HUES48 (cell line): Measurements from ENCODE around the gene CSK.
"Not testable (repeated sequence)": the region's sequence is repeated elsewhere in the genome, so short reads cannot be mapped to it uniquely, and the experiment has no call there.

Experiments used
- H3K27ac ChIP-seq: one replicate; pipeline ENCODE4 v1.7.0; 2013; ENCODE audit warnings: low read depth, low read length, inconsistent platforms
- H3K27me3 ChIP-seq: 2 replicates; pipeline ENCODE4 v1.6.1; 2013; ENCODE audit warnings: mild to moderate bottlenecking, low read length; ENCODE audit not compliant: control insufficient read depth, insufficient read depth
- H3K36me3 ChIP-seq: 2 replicates; pipeline ENCODE4 v1.6.1; 2013; ENCODE audit warnings: low read length; ENCODE audit not compliant: control insufficient read depth, insufficient read depth
- H3K4me1 ChIP-seq: 2 replicates; pipeline ENCODE4 v1.6.1; 2013; ENCODE audit warnings: mild to moderate bottlenecking, low read length; ENCODE audit not compliant: control insufficient read depth, insufficient read depth
- H3K4me3 ChIP-seq: 2 replicates; pipeline ENCODE4 v1.5.1; 2013; ENCODE audit warnings: mild to moderate bottlenecking, low read depth, low read length
- H3K9ac ChIP-seq: 2 replicates; pipeline ENCODE4 v1.6.1; 2013; ENCODE audit warnings: mild to moderate bottlenecking, low read depth, low read length, moderate library complexity
- H3K9me3 ChIP-seq: 2 replicates; pipeline ENCODE4 v1.6.1; 2013; ENCODE audit warnings: low read length; ENCODE audit not compliant: control insufficient read depth, insufficient read depth

Gene CSK

DNA sequence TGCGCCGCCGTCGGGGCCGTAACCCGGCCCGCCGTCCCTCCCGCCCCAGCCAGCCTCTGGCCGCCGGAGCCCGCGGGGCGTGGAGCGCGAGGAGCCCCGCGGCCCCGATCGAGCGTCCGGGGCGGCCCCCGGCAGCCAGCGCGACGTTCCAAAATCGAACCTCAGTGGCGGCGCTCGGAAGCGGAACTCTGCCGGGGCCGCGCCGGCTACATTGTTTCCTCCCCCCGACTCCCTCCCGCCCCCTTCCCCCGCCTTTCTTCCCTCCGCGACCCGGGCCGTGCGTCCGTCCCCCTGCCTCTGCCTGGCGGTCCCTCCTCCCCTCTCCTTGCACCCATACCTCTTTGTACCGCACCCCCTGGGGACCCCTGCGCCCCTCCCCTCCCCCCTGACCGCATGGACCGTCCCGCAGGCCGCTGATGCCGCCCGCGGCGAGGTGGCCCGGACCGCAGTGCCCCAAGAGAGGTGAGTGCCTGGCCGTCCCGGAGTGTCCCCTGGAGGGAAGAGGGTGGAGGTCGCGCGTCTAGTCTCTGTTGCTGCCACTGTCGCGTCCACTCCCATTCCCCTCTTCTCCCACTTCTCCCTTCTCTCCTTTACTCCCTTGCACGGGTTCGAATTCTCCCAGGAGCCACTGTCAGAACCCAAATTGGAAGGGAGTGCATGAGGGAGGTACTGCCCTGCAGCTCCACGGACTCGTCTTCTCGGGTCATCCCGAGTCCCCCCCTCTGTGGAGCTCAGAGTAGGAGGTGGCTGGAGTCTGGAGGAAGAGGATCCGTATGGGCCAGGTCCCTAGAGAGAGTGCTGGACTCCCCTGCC lies 585 bp downstream of the CSK start:
- Histone ChIP-seq H3K36me3 (no peaks in the 10 kb centered on the region), H3K27ac (peak overlapping the region; percentile 23), H3K27me3 (peaks cover 18% of the 10 kb centered on the region), H3K4me3 (peak overlapping the region; percentile 72), H3K4me1 (peaks cover 13% of the 10 kb centered on the region), H3K9me3 (no peaks in the 10 kb centered on the region), H3K9ac (no peak overlapping the region)

DNA sequence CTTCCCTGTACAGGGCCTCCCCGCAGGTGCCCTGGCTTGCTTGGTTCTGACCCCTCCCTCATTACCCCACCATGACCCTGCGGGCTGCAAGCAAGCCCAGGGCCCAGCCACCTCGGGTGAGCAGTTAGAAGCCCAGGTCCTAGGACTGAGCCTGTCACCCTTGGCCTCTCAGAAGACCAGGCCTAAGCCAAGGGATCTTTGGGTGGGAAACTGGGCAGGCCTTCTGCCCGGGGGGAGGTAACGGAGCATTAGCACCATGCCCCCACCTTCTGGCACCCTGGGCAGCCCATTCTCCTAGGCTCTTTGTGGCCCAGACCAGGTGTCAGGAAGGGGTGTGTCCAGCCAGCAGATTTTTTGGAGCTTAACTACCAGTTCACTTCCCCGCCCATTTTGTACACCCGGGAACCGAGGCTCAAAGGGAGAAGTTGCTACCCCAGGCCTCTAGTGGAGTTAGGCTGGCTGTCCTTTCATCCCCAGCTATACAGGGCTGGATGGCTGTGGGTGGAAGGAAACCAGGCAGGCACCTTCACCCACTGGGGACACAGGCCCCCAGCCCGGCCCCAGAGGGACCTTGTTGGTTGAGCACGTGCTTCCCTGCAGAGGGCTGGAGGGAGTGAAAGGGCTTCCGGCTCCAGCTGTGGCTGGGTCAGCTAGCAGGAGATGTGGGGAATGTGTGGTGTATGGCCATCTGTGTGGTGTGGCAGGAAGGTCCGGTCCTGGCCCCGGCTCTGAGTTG lies 1.4 kb downstream of the CSK start:
- Histone ChIP-seq H3K27me3 (peaks cover 18% of the 10 kb centered on the region), H3K27ac (no peak overlapping the region), H3K4me3 (peak overlapping the region; percentile 72), H3K9ac (no peak overlapping the region), H3K36me3 (no peaks in the 10 kb centered on the region), H3K4me1 (peaks cover 17% of the 10 kb centered on the region), H3K9me3 (no peaks in the 10 kb centered on the region)

- Histone ChIP-seq H3K4me3 (no peak overlapping the region), H3K27ac (no peak overlapping the region), H3K4me1 (peaks cover 23% of the 10 kb centered on the region), H3K27me3 (peaks cover 18% of the 10 kb centered on the region), H3K9me3 (no peaks in the 10 kb centered on the region), H3K9ac (no peak overlapping the region), H3K36me3 (no peaks in the 10 kb centered on the region)
These were observed 1.9 kb downstream of the CSK start for GRCh38 chr15:74783808-74784175.

DNA sequence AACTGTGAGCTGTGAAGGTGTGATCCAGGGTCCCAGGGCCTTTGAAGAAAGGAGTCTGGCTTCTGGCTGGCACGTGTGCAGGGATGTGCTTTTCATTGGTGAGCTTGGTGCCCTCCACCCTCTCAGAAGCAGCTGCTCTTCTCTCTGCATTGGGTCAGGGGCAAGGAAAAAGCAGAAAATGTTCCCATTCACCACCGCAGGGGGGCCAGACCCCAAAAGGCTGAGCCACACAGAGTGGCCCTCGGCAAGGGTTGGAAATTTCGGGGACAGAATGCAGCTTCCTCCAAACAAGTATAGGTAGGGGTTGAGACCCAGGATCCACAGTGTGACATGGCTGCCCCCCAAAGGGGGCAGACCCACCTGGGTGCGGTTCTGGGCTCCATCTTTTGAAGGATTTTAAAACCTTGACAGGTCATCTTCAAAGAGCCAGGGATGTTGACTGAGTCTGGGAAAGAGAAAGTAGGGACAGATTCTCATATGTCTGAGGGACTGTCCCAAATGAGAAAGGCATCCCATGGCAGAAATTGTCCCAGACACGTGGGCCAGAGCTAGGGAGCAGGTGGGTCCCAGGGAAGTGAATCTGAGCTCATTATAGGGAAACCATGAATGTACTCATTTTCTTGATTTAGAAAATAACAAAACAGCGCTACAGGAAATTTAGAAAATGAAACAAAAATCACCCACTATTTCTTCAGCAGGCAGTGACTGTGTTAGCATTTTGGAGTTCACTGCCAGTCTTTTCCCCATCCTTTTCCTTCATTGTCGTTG lies 2.7 kb downstream of the CSK start:
- H3K27me3 ChIP-seq = peaks cover 18% of the 10 kb centered on the region
- H3K9me3 ChIP-seq = no peaks in the 10 kb centered on the region
- no peaks in the 10 kb centered on the region for H3K36me3 ChIP-seq
- H3K4me3 ChIP-seq = no peak overlapping the region
- H3K9ac ChIP-seq = no peak overlapping the region
- H3K4me1 ChIP-seq = peaks cover 31% of the 10 kb centered on the region
- no peak overlapping the region for H3K27ac ChIP-seq

DNA sequence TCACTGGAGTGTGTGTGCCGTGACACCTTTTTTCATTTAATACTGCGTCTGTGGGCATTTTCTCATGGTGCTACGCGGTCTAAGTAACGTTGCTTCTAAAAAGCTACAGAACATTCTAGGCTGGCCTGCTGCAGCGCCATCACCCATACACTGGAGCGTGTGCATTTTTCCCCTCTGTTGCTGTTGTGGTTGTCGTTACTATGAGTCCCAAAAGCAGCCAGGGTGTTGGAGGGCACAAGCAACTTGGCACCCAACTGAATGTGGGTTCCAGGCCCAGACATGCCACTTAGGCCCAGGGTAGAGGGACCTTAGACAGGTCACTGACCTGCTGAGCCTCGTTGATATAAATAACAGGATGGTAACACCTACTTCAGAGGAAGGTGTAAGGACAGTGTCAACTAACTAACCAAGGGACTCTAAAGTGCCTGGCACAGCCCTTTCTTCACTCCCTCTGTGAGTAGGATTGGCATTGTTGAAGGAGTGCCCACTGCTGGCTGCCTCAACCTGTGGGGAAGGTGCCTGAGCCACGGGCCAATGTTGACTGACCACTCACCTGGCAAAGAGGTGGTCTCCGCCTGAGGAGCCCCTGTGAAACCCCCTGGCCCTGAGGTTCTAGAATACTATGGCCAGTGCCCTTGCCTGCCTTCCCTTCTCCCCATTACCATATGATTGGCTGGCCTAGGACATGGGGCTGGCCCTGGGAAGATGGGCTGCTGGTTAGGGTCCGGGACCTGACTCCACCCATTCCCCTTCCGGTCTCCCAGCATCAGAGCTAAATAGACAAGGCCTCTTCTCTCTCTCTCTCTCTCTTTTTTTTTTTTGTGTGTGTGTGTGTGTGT lies 3.5 kb downstream of the CSK start:
- Histone ChIP-seq H3K9ac (no peak overlapping the region), H3K9me3 (no peaks in the 10 kb centered on the region), H3K27ac (no peak overlapping the region), H3K27me3 (peaks cover 11% of the 10 kb centered on the region), H3K36me3 (no peaks in the 10 kb centered on the region), H3K4me1 (peaks cover 32% of the 10 kb centered on the region), H3K4me3 (no peak overlapping the region)

- peaks cover 32% of the 10 kb centered on the region for H3K4me1 ChIP-seq
- H3K27me3 ChIP-seq, H3K36me3 ChIP-seq, H3K4me3 ChIP-seq, H3K9me3 ChIP-seq, H3K9ac ChIP-seq, H3K27ac ChIP-seq: not testable (repeated sequence)
These were observed 4.2 kb downstream of the CSK start for GRCh38 chr15:74786081-74786480.

DNA sequence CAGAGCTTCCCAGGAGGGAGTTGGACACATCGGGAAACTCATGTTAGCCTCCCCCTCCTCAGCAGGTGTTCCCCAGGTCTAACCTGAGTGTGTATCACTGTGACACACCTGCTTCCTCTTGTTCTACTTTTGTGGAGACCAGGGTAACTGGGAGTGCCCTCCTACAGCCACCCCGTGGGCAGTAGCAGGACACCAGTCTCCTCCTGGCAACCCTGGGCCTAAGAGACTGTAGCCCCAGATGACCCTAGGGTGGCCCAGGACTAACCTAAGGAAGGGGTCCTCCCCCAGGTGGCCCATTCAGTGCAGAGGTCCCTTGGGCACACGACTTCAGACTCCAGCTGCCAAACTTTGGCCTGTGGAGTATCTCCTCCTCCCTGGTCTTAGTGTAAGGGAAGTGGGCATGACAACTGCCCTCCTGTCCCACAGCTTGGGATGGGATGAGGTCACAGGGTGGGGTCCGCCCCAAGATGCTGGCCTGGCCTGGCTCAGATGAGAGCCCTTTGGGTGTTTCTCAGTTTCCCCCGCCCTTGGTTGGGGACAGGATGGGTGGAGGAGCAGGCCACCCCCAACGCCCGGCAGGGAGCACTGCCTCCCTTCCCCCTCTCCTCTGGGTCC lies 4.8 kb downstream of the CSK start:
- no peaks in the 10 kb centered on the region for H3K36me3 ChIP-seq
- no peak overlapping the region for H3K27ac ChIP-seq
- H3K27me3 ChIP-seq = no peaks in the 10 kb centered on the region
- no peaks in the 10 kb centered on the region for H3K9me3 ChIP-seq
- H3K4me1 ChIP-seq = peaks cover 29% of the 10 kb centered on the region
- H3K9ac ChIP-seq = no peak overlapping the region
- H3K4me3 ChIP-seq = no peak overlapping the region

GRCh38 chr15:74787251-74788041 lies 5.6 kb downstream of the CSK start:
- Histone ChIP-seq H3K4me1 (peaks cover 29% of the 10 kb centered on the region), H3K9me3 (no peaks in the 10 kb centered on the region), H3K27me3 (no peaks in the 10 kb centered on the region), H3K9ac (no peak overlapping the region), H3K4me3 (no peak overlapping the region), H3K36me3 (no peaks in the 10 kb centered on the region), H3K27ac (peak overlapping the region; percentile 6)

DNA sequence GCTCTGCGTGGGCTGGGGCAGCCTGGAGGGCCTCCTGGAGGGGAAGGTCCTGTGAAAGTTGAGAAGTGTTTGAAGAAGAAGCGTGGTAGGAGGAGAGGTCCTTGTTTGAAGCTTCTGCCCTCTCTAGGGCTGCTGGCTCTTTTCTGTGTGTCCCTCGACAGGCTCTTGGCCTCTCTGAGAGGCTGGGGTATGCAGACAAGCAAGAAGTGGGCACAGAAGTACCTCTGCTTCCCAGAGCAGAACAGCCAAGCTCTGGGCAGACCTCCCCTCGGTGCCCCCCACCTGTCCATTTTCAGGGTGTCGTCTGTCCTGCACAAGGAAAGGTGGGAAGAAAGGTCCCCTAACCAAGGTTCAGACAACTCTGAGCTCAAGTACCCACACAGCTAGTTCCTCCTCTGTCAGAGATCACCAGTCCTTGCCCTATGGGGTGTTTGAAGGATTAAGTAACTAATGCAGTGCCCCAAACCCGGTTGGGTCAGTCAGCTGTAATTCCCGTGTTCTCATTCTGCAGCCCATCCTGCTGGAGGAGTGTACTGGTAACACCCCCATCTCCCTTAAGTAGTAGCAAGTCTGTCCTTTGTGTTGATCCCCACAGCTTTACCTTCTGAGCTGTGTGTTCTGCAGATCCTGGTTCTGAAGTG lies 6.3 kb downstream of the CSK start:
- no peak overlapping the region for H3K4me3 ChIP-seq
- H3K9me3 ChIP-seq = no peaks in the 10 kb centered on the region
- H3K27me3 ChIP-seq = no peaks in the 10 kb centered on the region
- H3K9ac ChIP-seq = no peak overlapping the region
- H3K4me1 ChIP-seq = peaks cover 26% of the 10 kb centered on the region
- H3K36me3 ChIP-seq = no peaks in the 10 kb centered on the region
- H3K27ac ChIP-seq = peak overlapping the region; percentile 56
